Natural killer cell (primary cell): Measurements from ENCODE around the gene DEXI. TPM values are rescaled to one million over a fixed set of nuclear protein-coding genes. Genes with fewer than 3 reads are reported as not detected.
"Not testable (repeated sequence)": the region's sequence is repeated elsewhere in the genome, so short reads cannot be mapped to it uniquely, and the experiment has no call there.

ENCODE experiments used
- ATAC-seq, 3 donors: fragments of 150-1000 bp in 2 of 3; fragments of 200-7000 bp in 1 of 3; cut with Tn5 transposase; 1 replicate in 1 of 3; 2 replicates in 2 of 3; pipeline ENCODE4 v1.10.0; 2021; ENCODE audit warnings: mild to moderate bottlenecking in 2 of 3, moderate library complexity in 2 of 3
- DNase-seq, 2 donors: peaks; one replicate each; pipeline versions ENCODE4 v3.0.0 to v3.0.0-alpha.2; 2013 to 2021; ENCODE audit warnings: mixed read lengths in 1 of 2
- H3K27ac ChIP-seq: one replicate; pipeline ENCODE4 v1.5.1; 2013; ENCODE audit warnings: mild to moderate bottlenecking, low read length
- H3K27me3 ChIP-seq: one replicate; pipeline ENCODE4 v1.6.1; 2013; ENCODE audit warnings: low read length; ENCODE audit not compliant: control insufficient read depth, insufficient read depth
- H3K36me3 ChIP-seq: one replicate; pipeline ENCODE4 v1.6.1; 2013; ENCODE audit warnings: low read length; ENCODE audit not compliant: control insufficient read depth, insufficient read depth
- H3K4me1 ChIP-seq: one replicate; pipeline ENCODE4 v1.6.1; 2013; ENCODE audit warnings: low read length; ENCODE audit not compliant: control insufficient read depth, insufficient read depth
- H3K4me3 ChIP-seq: one replicate; pipeline ENCODE4 v1.5.1; 2013; ENCODE audit warnings: low read length
- H3K9me3 ChIP-seq: one replicate; pipeline ENCODE4 v1.6.1; 2013; ENCODE audit warnings: low read length; ENCODE audit not compliant: control insufficient read depth, insufficient read depth
- H3K27ac Mint-ChIP-seq, 2 donors: one replicate each; pipeline ENCODE4 v1.8.0; 2022; ENCODE audit warnings: mild to moderate bottlenecking in 2 of 2, mixed read lengths in 2 of 2, moderate library complexity in 1 of 2
- H3K27me3 Mint-ChIP-seq, 2 donors: one replicate each; pipeline ENCODE4 v1.8.0; 2022; ENCODE audit warnings: low read depth in 2 of 2, mixed read lengths in 2 of 2
- H3K36me3 Mint-ChIP-seq: one replicate; pipeline ENCODE4 v1.8.0; 2022; ENCODE audit warnings: mixed read lengths
- H3K4me1 Mint-ChIP-seq, 2 donors: one replicate each; pipeline ENCODE4 v1.8.0; 2022; ENCODE audit warnings: mixed read lengths in 2 of 2
- H3K4me3 Mint-ChIP-seq: one replicate; pipeline ENCODE4 v1.8.0; 2022; ENCODE audit warnings: mild to moderate bottlenecking, moderate library complexity, mixed read lengths
- H3K9me3 Mint-ChIP-seq, 2 donors: one replicate each; pipeline ENCODE4 v1.8.0; 2022; ENCODE audit warnings: mixed read lengths in 2 of 2
- WGBS: methylation state at CpG from one replicate; pipeline ENCODE4 v1.1.7; 2013; ENCODE audit warnings: missing lambda C conversion rate; ENCODE audit not compliant: insufficient coverage; 5-methylcytosine and 5-hydroxymethylcytosine counted together
- intact Hi-C: fragments of 100-400 bp; cut with micrococcal nuclease; formaldehyde crosslinking; loops from one replicate; pipeline ENCODE4 v1.14.2; 2022
- total RNA-seq, 4 donors: library from RNA; stranded (reverse); fragments of 120-200 nt in 1 of 4; gene quantifications; one replicate each; pipeline versions ENCODE4 v1.2.3 to v1.2.4, GENCODE V29; 2013 to 2022
- TF ChIP-seq, protein P1 (sequence below): fragments of 200-600 bp; IDR thresholded peaks from one replicate; pipeline ENCODE4 v1.8.0; 2022; ENCODE audit warnings: antibody characterized with exemption

DEXI gene
- total RNA-seq, 3 donors from 2014 or later (not counting 1 experiment from before 2014, with no cell fraction given): 8.7 to 15.2 (median 14.4) TPM

DNA sequence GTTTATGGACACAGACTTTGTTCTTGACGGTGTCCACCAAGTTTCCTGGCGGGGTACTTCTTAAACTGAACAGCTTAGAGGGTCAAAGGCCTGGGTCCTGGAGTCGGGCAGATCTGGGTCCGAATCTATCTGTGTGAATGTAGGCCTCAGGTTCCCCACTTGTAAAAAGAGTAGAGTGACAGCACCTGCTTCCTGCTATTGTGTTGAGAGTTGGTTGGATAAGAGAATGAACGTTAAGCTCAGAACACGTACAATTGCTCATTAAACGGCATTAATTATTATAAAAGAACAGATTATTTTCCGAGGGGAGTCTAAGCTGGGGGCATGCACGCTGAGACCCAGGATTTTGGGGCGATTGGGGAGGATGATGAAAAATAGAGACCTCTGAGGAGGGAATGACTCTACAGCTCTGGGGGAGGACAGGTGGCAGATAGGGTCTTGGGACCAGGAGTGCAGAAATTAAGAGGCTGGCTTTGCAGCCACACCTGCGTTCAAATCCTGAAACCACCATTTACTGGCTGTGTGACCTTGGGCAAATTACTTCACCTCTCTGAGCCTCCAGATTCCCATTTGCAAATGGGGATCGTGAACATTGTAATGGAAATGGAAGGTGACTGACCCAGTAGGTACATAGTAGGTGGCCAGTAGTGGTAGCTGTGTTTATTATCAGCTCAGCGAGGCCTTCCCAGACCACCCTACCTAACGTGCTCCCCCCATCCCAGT is 3.0 kb upstream of the DEXI start:
- peak overlapping the region; percentile 65 to 93 for H3K27ac Mint-ChIP-seq
- TF ChIP-seq, protein P1, sequence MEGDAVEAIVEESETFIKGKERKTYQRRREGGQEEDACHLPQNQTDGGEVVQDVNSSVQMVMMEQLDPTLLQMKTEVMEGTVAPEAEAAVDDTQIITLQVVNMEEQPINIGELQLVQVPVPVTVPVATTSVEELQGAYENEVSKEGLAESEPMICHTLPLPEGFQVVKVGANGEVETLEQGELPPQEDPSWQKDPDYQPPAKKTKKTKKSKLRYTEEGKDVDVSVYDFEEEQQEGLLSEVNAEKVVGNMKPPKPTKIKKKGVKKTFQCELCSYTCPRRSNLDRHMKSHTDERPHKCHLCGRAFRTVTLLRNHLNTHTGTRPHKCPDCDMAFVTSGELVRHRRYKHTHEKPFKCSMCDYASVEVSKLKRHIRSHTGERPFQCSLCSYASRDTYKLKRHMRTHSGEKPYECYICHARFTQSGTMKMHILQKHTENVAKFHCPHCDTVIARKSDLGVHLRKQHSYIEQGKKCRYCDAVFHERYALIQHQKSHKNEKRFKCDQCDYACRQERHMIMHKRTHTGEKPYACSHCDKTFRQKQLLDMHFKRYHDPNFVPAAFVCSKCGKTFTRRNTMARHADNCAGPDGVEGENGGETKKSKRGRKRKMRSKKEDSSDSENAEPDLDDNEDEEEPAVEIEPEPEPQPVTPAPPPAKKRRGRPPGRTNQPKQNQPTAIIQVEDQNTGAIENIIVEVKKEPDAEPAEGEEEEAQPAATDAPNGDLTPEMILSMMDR: no peak
- peak overlapping the region; percentile 90 for H3K4me3 ChIP-seq
- H3K27me3 Mint-ChIP-seq: no peaks in the 10 kb centered on the region
- peak overlapping the region; percentile 50 for H3K27ac ChIP-seq
- 36% methylated on average over 13 of the region's 14 CpGs for WGBS
- H3K9me3 Mint-ChIP-seq: no peaks in the 10 kb centered on the region
- no peak for ATAC-seq
- intact Hi-C loops: loop anchor here (2.0 kb wide), 1 partner anchor 200 kb away; no protein-coding TSS in a partner anchor
- no peaks in the 10 kb centered on the region for H3K9me3 ChIP-seq
- no peak for DNase-seq
- peak overlapping the region; percentile 88 for H3K4me3 Mint-ChIP-seq
- no peaks in the 10 kb centered on the region for H3K36me3 ChIP-seq
- peaks cover 48 to 62% of the 10 kb centered on the region in 2 donors for H3K4me1 Mint-ChIP-seq
- H3K36me3 Mint-ChIP-seq: no peaks in the 10 kb centered on the region
- H3K4me1 ChIP-seq: peaks cover 52% of the 10 kb centered on the region
- no peaks in the 10 kb centered on the region for H3K27me3 ChIP-seq

DNA sequence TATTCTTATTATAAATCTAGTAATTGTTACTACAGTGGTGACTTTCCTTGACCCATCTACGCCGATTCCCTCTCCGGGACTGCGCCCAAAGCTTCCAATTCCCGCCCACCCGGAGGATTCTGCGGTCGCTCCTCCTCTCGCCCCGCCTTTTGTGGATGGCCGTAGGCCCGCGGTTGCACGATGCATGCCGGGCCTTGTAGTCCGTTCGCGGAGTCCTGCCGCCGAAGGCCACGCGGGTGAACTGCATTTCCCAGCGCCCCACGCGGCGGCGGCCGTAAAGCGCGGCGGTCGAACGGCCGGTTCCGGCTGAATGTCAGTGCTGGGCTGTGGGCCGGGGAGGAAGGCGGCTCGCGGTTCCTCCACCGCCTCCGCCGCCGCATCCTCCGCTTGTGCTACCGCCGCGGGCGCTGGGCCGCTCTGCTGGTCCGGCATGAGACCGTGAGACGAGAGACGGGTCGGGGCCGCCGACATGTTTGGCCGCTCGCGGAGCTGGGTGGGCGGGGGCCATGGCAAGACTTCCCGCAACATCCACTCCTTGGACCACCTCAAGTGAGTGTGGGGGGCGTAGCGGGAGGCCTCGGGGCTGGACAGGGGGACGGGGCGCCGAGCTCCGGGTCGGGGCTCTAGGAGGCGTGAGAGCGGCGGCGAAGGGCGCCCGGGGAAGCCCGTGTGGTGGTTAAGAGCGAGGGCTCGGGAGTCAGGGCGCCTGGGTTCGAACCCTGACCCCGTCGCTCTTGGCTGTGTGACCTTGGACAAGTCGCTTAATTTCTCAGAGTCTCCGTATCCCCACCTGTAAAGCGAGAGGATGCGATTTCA is 2.2 kb upstream of the DEXI start, which contains the start of gene CLEC16A:
Gene CLEC16A, plus strand, starts transcription at position 316 of the 816 bp plus-strand sequence. Its CDS starts 154 bp downstream, at position 470.
- Histone ChIP-seq H3K27ac (peak within 1 kb of the TSS; percentile 50), H3K27me3 (no peaks in the 10 kb centered on the region), H3K9me3 (no peaks in the 10 kb centered on the region), H3K4me3 (peak within 1 kb of the TSS; percentile 90), H3K36me3 (no peaks in the 10 kb centered on the region), H3K4me1 (peaks cover 54% of the 10 kb centered on the region)
- H3K9me3 Mint-ChIP-seq: no peaks in the 10 kb centered on the region
- WGBS: under 1% methylated on average over 86 of the region's 86 CpGs
- intact Hi-C loops: loop anchor here (1.0 to 2.0 kb wide), 2 partner anchors 200 to 972 kb away; no protein-coding TSS in a partner anchor
- peaks cover 56 to 67% of the 10 kb centered on the region in 2 donors for H3K4me1 Mint-ChIP-seq
- DNase-seq: peak; percentile 96
- peak within 1 kb of the TSS; percentile 88 for H3K4me3 Mint-ChIP-seq
- ATAC-seq: peak; percentile 77 to 91 (median 81)
- H3K27me3 Mint-ChIP-seq: no peaks in the 10 kb centered on the region
- H3K36me3 Mint-ChIP-seq: no peaks in the 10 kb centered on the region
- TF ChIP-seq, protein P1: no peak
- peak within 1 kb of the TSS; percentile 65 to 93 for H3K27ac Mint-ChIP-seq

DNA sequence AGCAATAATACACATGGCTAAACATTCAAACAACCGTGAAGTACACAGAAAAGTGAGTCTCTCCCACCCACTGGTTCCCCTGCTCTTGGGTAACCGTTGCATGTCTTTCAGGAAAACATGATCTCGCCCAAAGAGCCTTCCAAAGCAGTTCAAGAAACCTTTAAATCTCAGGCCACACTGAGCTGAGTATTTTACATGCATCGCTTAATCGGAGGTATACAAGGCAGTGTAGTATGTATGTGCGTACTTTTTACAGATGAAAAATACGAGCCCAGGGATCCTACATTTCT is 741 bp upstream of the DEXI start:
- H3K36me3 ChIP-seq: no peaks in the 10 kb centered on the region
- H3K27ac ChIP-seq: no peak overlapping the region
- ATAC-seq (no peak), DNase-seq (no peak)
- Mint-ChIP-seq H3K27me3 (no peaks in the 10 kb centered on the region), H3K9me3 (no peaks in the 10 kb centered on the region), H3K27ac (no peak overlapping the region), H3K36me3 (no peaks in the 10 kb centered on the region), H3K4me3 (peak overlapping the region; percentile 68), H3K4me1 (peaks cover 61 to 75% of the 10 kb centered on the region in 2 donors)
- no peaks in the 10 kb centered on the region for H3K9me3 ChIP-seq
- no peaks in the 10 kb centered on the region for H3K27me3 ChIP-seq
- 80% methylated on average over 7 of the region's 7 CpGs for WGBS
- H3K4me3 ChIP-seq: no peak overlapping the region
- H3K4me1 ChIP-seq: peaks cover 62% of the 10 kb centered on the region
- intact Hi-C loops: no loop called here
- TF ChIP-seq, protein P1: no peak

DNA sequence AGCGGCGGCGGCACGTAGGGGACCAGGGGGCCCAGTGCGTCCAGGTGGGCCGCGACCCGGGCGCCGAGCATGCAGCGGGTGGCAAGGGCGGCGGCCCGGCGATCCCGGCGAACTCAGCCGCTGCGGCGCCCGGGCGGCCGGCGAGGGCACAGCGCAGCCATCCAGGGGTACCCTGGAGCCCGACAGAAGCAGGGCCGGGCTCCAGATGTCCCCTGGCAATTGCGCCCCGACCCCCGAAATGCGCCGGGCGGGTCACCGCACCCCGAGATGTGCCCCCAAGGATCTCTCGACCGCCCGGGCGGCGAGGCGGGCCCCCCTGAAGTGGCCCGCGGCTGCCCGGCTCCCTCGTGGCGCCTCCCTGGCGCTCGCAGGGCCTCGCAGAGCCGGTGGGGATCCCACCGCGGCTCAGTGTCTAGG is 325 bp downstream of the DEXI start:
- DNase-seq: peak in 1 of 2 donors; percentile 33
- Histone ChIP-seq H3K4me1 (peaks cover 73% of the 10 kb centered on the region), H3K4me3 (peak overlapping the region; percentile 40)
- H3K9me3 ChIP-seq, H3K36me3 Mint-ChIP-seq, H3K27me3 ChIP-seq, H3K27ac ChIP-seq, H3K36me3 ChIP-seq, H3K27me3 Mint-ChIP-seq, intact Hi-C loops, H3K9me3 Mint-ChIP-seq: not testable (repeated sequence)
- WGBS: 0% methylated on average over 52 of the region's 52 CpGs
- ATAC-seq: peak in 1 of 3 donors; percentile 2
- Mint-ChIP-seq H3K27ac (peak overlapping the region in 1 of 2 donors; percentile 57), H3K4me1 (peaks cover 67 to 79% of the 10 kb centered on the region in 2 donors), H3K4me3 (peak overlapping the region; percentile 86)
